ENCODE measurements around the gene DNASE1L3. TPM values are rescaled to one million over a fixed set of nuclear protein-coding genes. Genes with fewer than 3 reads are reported as not detected.

DNASE1L3 gene
- total and polyA plus RNA-seq, 2 of the 13 experiments (the other 11 are each of a cell fraction or from before 2014, with no cell fraction given): 0.86 to 1.7 TPM

DNA sequence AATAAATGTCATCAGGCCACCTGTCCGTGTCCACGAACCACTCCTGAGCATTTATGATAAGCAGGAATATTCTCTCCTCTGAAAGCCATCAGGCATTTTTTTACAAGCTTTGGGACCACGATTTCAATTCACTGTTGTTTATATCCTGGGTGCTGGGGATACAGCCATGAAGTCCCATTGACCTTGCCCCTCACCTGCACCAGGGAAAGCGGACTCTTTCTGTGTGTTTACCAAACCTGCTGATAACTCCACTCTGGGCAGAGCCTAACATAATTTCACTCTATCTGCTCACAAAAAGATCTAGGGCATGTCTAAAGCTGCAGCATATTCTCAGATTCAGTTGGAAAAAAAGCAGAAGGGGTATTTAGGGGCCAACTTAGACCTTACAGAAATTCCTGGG is 4.8 kb downstream of the DNASE1L3 start:
- 24% methylated on average over 3 of the region's 4 CpGs for WGBS (ENCODE audit: low lambda C conversion rate)
- no TSS peak for BruUV-seq (replicated peaks)
- Histone ChIP-seq H3K36me3 (replicated peaks in 1 of 2; ENCODE audit: control insufficient read depth in 1 of 2, insufficient read depth in 2 of 2, low read length in 2 of 2) (no peaks in the 10 kb centered on the region), H3K9me3 (ENCODE audit: low read length) (no peaks in the 10 kb centered on the region), H4K20me1 (ENCODE audit: insufficient read depth, low read length) (no peaks in the 10 kb centered on the region), H3K9ac (ENCODE audit: insufficient read depth, low read depth, low read length) (no peak overlapping the region), H3K79me2 (ENCODE audit: insufficient read depth, low read length) (no peaks in the 10 kb centered on the region), H2AFZ (ENCODE audit: low read length) (no peak overlapping the region), H3K27me3 (ENCODE audit: control insufficient read depth in 1 of 2, insufficient read depth in 2 of 2, low read length in 2 of 2) (no peaks in the 10 kb centered on the region), H3K4me2 (ENCODE audit: low read depth, low read length) (peak overlapping the region; percentile 51), H3K27ac (ENCODE audit: extremely low read length, insufficient read depth, low read length) (peak overlapping the region; percentile 55), H3K4me3 (replicated peaks in 1 of 3; ENCODE audit: insufficient read depth in 1 of 3, low read depth in 2 of 3, low read length in 3 of 3) (no peak overlapping the region), H3K4me1 (ENCODE audit: insufficient read depth, low read length) (peaks cover 90% of the 10 kb centered on the region)
- intact Hi-C loops (cut with micrococcal nuclease; ENCODE audit: unreplicated experiment): no loop called here
- POLR2A ChIA-PET: interaction anchor here (1.5 kb wide), 1 partner anchor 13 kb away, joined by 3 read pairs; no protein-coding TSS in a partner anchor
- CTCF ChIA-PET (ENCODE audit: low intra/inter-chr PET ratio, low total read pairs): no interaction called here
- ATAC-seq (peak; percentile 75), DNase-seq (ENCODE audit: low spot score) (peak; percentile 58), FAIRE-seq (peak; percentile 79)
- in situ Hi-C loops (cut with HindIII; ENCODE audit: extremely low pct_ligation_motif_present, low pct_unique_long_range_greater_than_20kb): no loop called here
- TF ChIP-seq NBN (conservative IDR thresholded peaks at IDR 0.05): no peak
- TF ChIP-seq, protein P1, sequence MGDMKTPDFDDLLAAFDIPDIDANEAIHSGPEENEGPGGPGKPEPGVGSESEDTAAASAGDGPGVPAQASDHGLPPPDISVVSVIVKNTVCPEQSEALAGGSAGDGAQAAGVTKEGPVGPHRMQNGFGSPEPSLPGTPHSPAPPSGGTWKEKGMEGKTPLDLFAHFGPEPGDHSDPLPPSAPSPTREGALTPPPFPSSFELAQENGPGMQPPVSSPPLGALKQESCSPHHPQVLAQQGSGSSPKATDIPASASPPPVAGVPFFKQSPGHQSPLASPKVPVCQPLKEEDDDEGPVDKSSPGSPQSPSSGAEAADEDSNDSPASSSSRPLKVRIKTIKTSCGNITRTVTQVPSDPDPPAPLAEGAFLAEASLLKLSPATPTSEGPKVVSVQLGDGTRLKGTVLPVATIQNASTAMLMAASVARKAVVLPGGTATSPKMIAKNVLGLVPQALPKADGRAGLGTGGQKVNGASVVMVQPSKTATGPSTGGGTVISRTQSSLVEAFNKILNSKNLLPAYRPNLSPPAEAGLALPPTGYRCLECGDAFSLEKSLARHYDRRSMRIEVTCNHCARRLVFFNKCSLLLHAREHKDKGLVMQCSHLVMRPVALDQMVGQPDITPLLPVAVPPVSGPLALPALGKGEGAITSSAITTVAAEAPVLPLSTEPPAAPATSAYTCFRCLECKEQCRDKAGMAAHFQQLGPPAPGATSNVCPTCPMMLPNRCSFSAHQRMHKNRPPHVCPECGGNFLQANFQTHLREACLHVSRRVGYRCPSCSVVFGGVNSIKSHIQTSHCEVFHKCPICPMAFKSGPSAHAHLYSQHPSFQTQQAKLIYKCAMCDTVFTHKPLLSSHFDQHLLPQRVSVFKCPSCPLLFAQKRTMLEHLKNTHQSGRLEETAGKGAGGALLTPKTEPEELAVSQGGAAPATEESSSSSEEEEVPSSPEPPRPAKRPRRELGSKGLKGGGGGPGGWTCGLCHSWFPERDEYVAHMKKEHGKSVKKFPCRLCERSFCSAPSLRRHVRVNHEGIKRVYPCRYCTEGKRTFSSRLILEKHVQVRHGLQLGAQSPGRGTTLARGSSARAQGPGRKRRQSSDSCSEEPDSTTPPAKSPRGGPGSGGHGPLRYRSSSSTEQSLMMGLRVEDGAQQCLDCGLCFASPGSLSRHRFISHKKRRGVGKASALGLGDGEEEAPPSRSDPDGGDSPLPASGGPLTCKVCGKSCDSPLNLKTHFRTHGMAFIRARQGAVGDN (CRISPR knock-in tag; IDR thresholded peaks at IDR 0.05): peak; percentile 35; the same call in 1 of the 2 replicates
- TF ChIP-seq, protein P2, sequence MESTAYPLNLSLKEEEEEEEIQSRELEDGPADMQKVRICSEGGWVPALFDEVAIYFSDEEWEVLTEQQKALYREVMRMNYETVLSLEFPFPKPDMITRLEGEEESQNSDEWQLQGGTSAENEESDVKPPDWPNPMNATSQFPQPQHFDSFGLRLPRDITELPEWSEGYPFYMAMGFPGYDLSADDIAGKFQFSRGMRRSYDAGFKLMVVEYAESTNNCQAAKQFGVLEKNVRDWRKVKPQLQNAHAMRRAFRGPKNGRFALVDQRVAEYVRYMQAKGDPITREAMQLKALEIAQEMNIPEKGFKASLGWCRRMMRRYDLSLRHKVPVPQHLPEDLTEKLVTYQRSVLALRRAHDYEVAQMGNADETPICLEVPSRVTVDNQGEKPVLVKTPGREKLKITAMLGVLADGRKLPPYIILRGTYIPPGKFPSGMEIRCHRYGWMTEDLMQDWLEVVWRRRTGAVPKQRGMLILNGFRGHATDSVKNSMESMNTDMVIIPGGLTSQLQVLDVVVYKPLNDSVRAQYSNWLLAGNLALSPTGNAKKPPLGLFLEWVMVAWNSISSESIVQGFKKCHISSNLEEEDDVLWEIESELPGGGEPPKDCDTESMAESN (CRISPR knock-in tag; conservative IDR thresholded peaks at IDR 0.05): no peak
- no peak for TF ChIP-seq ZFP37 (CRISPR knock-in tag; IDR thresholded peaks at IDR 0.05; ENCODE audit: borderline replicate concordance)
- no peak for TF ChIP-seq STAT5B (CRISPR knock-in tag; IDR thresholded peaks at IDR 0.05)
- TF ChIP-seq, protein P3, sequence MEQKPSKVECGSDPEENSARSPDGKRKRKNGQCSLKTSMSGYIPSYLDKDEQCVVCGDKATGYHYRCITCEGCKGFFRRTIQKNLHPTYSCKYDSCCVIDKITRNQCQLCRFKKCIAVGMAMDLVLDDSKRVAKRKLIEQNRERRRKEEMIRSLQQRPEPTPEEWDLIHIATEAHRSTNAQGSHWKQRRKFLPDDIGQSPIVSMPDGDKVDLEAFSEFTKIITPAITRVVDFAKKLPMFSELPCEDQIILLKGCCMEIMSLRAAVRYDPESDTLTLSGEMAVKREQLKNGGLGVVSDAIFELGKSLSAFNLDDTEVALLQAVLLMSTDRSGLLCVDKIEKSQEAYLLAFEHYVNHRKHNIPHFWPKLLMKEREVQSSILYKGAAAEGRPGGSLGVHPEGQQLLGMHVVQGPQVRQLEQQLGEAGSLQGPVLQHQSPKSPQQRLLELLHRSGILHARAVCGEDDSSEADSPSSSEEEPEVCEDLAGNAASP (CRISPR knock-in tag; IDR thresholded peaks at IDR 0.05; ENCODE audit: borderline replicate concordance): no peak
- 0 out of 2 replicates have a peak, but pooled peaks have one; percentile 43 for TF ChIP-seq SOX5 (CRISPR knock-in tag; IDR thresholded peaks at IDR 0.05; ENCODE audit: borderline replicate concordance)
- no peak for TF ChIP-seq ZNF782 (CRISPR knock-in tag; IDR thresholded peaks at IDR 0.05; ENCODE audit: borderline replicate concordance)
- TF ChIP-seq, protein P4, sequence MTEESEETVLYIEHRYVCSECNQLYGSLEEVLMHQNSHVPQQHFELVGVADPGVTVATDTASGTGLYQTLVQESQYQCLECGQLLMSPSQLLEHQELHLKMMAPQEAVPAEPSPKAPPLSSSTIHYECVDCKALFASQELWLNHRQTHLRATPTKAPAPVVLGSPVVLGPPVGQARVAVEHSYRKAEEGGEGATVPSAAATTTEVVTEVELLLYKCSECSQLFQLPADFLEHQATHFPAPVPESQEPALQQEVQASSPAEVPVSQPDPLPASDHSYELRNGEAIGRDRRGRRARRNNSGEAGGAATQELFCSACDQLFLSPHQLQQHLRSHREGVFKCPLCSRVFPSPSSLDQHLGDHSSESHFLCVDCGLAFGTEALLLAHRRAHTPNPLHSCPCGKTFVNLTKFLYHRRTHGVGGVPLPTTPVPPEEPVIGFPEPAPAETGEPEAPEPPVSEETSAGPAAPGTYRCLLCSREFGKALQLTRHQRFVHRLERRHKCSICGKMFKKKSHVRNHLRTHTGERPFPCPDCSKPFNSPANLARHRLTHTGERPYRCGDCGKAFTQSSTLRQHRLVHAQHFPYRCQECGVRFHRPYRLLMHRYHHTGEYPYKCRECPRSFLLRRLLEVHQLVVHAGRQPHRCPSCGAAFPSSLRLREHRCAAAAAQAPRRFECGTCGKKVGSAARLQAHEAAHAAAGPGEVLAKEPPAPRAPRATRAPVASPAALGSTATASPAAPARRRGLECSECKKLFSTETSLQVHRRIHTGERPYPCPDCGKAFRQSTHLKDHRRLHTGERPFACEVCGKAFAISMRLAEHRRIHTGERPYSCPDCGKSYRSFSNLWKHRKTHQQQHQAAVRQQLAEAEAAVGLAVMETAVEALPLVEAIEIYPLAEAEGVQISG (CRISPR knock-in tag; IDR thresholded peaks at IDR 0.05): peak; percentile 34; the same call in 1 of the 2 replicates
- peak; percentile 72; the same call in 1 of the 2 replicates for TF ChIP-seq TBX2 (CRISPR knock-in tag; IDR thresholded peaks at IDR 0.05; ENCODE audit: borderline replicate concordance)
- TF ChIP-seq, protein P5, sequence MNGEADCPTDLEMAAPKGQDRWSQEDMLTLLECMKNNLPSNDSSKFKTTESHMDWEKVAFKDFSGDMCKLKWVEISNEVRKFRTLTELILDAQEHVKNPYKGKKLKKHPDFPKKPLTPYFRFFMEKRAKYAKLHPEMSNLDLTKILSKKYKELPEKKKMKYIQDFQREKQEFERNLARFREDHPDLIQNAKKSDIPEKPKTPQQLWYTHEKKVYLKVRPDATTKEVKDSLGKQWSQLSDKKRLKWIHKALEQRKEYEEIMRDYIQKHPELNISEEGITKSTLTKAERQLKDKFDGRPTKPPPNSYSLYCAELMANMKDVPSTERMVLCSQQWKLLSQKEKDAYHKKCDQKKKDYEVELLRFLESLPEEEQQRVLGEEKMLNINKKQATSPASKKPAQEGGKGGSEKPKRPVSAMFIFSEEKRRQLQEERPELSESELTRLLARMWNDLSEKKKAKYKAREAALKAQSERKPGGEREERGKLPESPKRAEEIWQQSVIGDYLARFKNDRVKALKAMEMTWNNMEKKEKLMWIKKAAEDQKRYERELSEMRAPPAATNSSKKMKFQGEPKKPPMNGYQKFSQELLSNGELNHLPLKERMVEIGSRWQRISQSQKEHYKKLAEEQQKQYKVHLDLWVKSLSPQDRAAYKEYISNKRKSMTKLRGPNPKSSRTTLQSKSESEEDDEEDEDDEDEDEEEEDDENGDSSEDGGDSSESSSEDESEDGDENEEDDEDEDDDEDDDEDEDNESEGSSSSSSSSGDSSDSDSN (CRISPR knock-in tag; IDR thresholded peaks at IDR 0.05): no peak
